Osteocyte (in vitro differentiated cells): ENCODE measurements around the gene NLRP14. TPM values are rescaled to one million over a fixed set of nuclear protein-coding genes. Genes with fewer than 3 reads are reported as not detected.

ENCODE experiments used
- DNase-seq: peaks from one replicate; pipeline ENCODE4 v3.0.0; 2021; ENCODE audit warnings: mixed read lengths; ENCODE audit not compliant: unreplicated experiment; ENCODE audit errors: extremely low spot score
- H3K27ac Mint-ChIP-seq: one replicate; pipeline ENCODE4 v1.8.0; 2021; ENCODE audit warnings: mild to moderate bottlenecking, mixed read lengths; ENCODE audit not compliant: unreplicated experiment
- H3K27me3 Mint-ChIP-seq: one replicate; pipeline ENCODE4 v1.8.0; 2021; ENCODE audit warnings: mixed read lengths; ENCODE audit not compliant: unreplicated experiment
- H3K36me3 Mint-ChIP-seq: one replicate; pipeline ENCODE4 v1.8.0; 2021; ENCODE audit warnings: mixed read lengths; ENCODE audit not compliant: unreplicated experiment
- H3K4me1 Mint-ChIP-seq: one replicate; pipeline ENCODE4 v1.8.0; 2021; ENCODE audit warnings: mixed read lengths; ENCODE audit not compliant: unreplicated experiment
- H3K4me3 Mint-ChIP-seq: one replicate; pipeline ENCODE4 v1.8.0; 2021; ENCODE audit warnings: mild to moderate bottlenecking, moderate library complexity, mixed read lengths; ENCODE audit not compliant: unreplicated experiment
- H3K9me3 Mint-ChIP-seq: one replicate; pipeline ENCODE4 v1.8.0; 2021; ENCODE audit warnings: mixed read lengths; ENCODE audit not compliant: unreplicated experiment
- total RNA-seq: library from RNA; stranded (reverse); gene quantifications from 2 replicates; pipeline ENCODE4 v1.2.1, GENCODE V29; 2021
- TF ChIP-seq, protein P1 (sequence below): fragments of 200-600 bp; sonication (generic); IDR thresholded peaks from 2 replicates; pipeline ENCODE4 v1.5.0; 2021; ENCODE audit warnings: antibody characterized with exemption, mild to moderate bottlenecking, moderate library complexity

The NLRP14 gene
- total RNA-seq, 1 donor from 2014 or later, result not detected

DNA sequence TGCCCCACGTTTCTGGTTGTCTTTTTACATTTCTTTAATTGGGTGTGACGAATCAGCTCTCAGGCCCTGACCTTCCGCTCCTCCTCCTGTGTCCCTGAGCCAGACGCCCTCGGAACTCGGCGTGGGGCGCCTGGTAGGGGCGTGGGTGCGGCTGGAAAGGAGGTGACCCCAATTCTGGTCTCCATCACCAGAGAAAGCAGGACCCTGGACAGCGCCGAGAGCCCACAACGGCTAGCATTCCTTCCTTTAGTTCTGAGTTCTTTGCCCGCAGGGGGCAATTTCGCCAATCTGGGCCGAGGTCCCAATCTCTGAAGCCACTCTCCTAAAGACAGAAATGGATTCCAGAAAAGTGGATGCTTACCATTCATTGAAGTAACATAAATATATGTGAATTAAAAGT is 56.8 kb downstream of the NLRP14 start:
- Mint-ChIP-seq H3K36me3 (no peaks in the 10 kb centered on the region), H3K4me3 (no peak overlapping the region), H3K4me1 (no peaks in the 10 kb centered on the region), H3K9me3 (no peaks in the 10 kb centered on the region), H3K27ac (no peak overlapping the region), H3K27me3 (no peaks in the 10 kb centered on the region)
- TF ChIP-seq, protein P1, sequence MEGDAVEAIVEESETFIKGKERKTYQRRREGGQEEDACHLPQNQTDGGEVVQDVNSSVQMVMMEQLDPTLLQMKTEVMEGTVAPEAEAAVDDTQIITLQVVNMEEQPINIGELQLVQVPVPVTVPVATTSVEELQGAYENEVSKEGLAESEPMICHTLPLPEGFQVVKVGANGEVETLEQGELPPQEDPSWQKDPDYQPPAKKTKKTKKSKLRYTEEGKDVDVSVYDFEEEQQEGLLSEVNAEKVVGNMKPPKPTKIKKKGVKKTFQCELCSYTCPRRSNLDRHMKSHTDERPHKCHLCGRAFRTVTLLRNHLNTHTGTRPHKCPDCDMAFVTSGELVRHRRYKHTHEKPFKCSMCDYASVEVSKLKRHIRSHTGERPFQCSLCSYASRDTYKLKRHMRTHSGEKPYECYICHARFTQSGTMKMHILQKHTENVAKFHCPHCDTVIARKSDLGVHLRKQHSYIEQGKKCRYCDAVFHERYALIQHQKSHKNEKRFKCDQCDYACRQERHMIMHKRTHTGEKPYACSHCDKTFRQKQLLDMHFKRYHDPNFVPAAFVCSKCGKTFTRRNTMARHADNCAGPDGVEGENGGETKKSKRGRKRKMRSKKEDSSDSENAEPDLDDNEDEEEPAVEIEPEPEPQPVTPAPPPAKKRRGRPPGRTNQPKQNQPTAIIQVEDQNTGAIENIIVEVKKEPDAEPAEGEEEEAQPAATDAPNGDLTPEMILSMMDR, result no peak
- DNase-seq, result no peak

DNA sequence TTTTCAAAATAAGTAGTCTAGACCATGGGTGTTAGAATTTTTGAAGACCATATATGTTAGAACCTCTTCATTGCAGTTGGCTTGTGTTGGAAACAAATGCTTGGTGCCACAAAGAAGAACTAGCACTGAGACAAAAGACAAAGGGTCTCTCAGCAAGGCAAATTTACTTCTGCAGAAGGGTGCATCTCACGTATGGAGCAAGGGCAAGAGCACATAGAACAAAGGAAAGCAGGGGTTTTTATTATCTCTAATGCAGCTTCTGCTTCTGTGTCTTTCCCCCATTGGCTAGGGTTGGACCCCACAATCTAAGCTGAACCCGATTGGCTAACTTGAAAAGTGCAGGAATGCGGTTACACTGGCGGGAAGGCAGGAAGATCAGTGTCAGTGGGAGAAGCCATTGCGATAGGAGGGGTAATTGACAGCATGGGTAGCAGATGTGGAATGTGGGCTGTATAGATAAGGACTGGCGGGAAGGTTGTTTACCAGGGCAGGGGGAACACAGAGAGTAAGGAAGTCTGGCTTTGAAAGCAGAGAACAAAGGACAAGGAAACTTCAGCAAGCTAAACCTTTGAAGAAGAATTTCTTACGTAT is 59.4 kb downstream of the NLRP14 start:
- H3K4me3 Mint-ChIP-seq, result no peak overlapping the region
- H3K4me1 Mint-ChIP-seq, result no peaks in the 10 kb centered on the region
- peaks cover 1% of the 10 kb centered on the region for H3K27me3 Mint-ChIP-seq
- DNase-seq, result no peak
- no peak overlapping the region for H3K27ac Mint-ChIP-seq
- H3K36me3 Mint-ChIP-seq, result no peaks in the 10 kb centered on the region
- TF ChIP-seq, protein P1, result no peak
- no peaks in the 10 kb centered on the region for H3K9me3 Mint-ChIP-seq

DNA sequence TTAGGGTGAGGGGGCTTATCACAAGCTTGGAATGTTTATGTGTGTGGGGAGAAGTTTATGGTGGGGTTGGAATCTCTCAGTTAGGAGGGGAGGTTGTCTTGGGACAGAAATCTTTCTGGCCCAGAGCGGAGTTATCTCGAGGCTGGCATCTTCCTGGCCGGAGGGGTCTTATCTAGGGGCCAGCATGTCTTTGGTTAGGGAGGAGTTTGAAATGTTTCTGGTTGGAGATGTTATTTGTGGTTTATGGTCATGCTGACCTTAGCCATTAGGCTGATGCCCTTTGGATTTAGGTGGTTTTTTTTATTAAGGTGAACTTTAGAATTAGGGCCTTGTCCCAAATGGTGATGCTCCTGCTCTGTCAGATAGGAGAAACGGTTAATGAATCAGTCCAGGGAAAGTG is 60.6 kb downstream of the NLRP14 start:
- Mint-ChIP-seq H3K36me3 (no peaks in the 10 kb centered on the region), H3K27ac (no peak overlapping the region), H3K4me1 (no peaks in the 10 kb centered on the region), H3K4me3 (no peak overlapping the region), H3K27me3 (peaks cover 5% of the 10 kb centered on the region), H3K9me3 (no peaks in the 10 kb centered on the region)
- TF ChIP-seq, protein P1, result no peak
- DNase-seq, result no peak

DNA sequence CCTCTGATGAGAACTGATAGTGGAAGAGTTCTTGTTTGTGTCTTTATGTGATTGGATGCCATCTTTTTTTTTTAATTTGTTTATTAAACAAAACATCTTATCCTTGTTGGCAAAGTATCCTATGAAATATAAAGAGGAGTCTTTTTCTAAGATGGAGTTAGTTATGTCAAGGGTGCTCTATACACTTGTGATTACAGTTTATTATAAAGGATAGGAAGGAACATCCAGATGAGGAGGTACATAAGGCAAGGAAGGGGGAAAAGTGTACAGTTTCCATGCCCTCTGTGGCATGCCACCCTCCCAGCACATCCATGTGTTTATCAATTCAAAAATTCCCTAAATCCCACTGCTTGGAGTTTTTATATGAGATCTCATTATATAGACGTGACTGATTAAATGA is 61.2 kb downstream of the NLRP14 start:
- Mint-ChIP-seq H3K4me1 (no peaks in the 10 kb centered on the region), H3K27ac (no peak overlapping the region), H3K4me3 (no peak overlapping the region), H3K36me3 (no peaks in the 10 kb centered on the region), H3K27me3 (peaks cover 5% of the 10 kb centered on the region), H3K9me3 (no peaks in the 10 kb centered on the region)
- DNase-seq, result no peak
- TF ChIP-seq, protein P1, result no peak

DNA sequence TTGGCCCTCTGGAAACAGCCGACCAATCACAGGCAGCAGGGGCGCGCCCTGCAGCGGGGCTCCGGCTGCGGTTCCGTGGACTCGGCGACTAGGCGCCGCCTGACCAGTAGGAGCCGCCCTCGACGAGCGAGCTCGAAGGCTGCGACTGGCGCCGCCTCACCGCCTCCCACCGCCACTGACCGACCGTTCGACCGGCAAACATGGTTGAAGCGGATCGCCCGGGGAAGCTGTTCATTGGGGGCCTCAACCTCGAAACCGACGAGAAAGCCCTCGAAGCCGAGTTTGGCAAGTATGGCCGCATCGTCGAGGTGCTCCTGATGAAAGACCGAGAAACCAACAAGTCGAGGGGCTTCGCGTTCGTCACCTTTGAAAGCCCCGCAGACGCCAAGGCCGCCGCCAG is 68.6 kb downstream of the NLRP14 start, which contains the start of gene RBMXL2:
RBMXL2 (plus strand) TSS at position 78 of the 400 bp plus-strand sequence; CDS start at position 201, 123 bp downstream.
- no peak for DNase-seq
- H3K9me3 Mint-ChIP-seq, result no peaks in the 10 kb centered on the region
- TF ChIP-seq, protein P1, result no peak

More for the DNA sequence above, 68.6 kb downstream of the NLRP14 start, which contains the start of gene RBMXL2:
- H3K4me3 Mint-ChIP-seq, result no peak within 1 kb of the TSS
- no peaks in the 10 kb centered on the region for H3K36me3 Mint-ChIP-seq
- H3K4me1 Mint-ChIP-seq, result no peaks in the 10 kb centered on the region
- peaks cover 30% of the 10 kb centered on the region for H3K27me3 Mint-ChIP-seq
- H3K27ac Mint-ChIP-seq, result no peak within 1 kb of the TSS
